ENCODE data around the gene NF1.

The NF1 gene

DNA sequence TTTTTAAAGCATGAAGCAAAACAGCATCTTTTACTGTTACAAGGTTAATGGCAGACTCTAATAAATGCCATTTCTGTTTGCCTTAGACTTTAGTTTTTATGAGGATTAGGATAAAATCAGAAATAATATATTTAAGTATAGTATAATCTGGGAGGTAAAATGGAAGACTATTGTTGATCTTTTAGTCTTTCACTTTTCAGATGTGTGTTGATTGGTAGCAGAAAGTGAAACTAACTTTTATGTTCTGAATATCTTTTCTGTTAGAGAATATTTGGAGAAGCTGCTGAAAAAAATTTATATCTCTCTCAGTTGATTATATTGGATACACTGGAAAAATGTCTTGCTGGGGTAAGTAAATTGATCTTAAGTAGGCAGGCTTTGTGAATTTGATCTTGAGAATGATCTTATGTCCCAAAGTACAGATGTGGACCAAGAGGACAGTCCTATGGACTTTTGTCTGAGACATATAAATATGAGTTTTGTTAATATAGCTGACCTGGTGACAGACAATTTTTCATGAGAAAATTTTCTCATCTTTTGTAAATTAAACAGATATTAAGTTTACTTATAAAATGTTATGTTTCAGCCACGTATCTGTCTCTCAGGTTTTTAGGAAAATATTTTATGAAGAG is 64.1 kb downstream of the NF1 start:
- Histone ChIP-seq H3K27ac (ENCODE audit: low read length) (no peak overlapping the region), H3K4me2 (ENCODE audit: low read length) (no peak overlapping the region), H3K36me3 (replicated peaks; ENCODE audit: low read depth, low read length) (no peaks in the 10 kb centered on the region), H3K9ac (ENCODE audit: low read length) (no peak overlapping the region), H2AFZ (ENCODE audit: low read depth, low read length) (no peak overlapping the region), H3K27me3 (ENCODE audit: low read depth, low read length) (no peaks in the 10 kb centered on the region), H4K20me1 (ENCODE audit: insufficient read depth, low read length) (no peaks in the 10 kb centered on the region), H3K79me2 (ENCODE audit: low read length) (no peaks in the 10 kb centered on the region), H3K4me3 (ENCODE audit: low read length) (no peak overlapping the region), H3K4me1 (ENCODE audit: low read length) (peaks cover 11% of the 10 kb centered on the region), H3K9me3 (ENCODE audit: insufficient read depth, low read length) (no peaks in the 10 kb centered on the region)
- TF ChIP-seq, protein P1, sequence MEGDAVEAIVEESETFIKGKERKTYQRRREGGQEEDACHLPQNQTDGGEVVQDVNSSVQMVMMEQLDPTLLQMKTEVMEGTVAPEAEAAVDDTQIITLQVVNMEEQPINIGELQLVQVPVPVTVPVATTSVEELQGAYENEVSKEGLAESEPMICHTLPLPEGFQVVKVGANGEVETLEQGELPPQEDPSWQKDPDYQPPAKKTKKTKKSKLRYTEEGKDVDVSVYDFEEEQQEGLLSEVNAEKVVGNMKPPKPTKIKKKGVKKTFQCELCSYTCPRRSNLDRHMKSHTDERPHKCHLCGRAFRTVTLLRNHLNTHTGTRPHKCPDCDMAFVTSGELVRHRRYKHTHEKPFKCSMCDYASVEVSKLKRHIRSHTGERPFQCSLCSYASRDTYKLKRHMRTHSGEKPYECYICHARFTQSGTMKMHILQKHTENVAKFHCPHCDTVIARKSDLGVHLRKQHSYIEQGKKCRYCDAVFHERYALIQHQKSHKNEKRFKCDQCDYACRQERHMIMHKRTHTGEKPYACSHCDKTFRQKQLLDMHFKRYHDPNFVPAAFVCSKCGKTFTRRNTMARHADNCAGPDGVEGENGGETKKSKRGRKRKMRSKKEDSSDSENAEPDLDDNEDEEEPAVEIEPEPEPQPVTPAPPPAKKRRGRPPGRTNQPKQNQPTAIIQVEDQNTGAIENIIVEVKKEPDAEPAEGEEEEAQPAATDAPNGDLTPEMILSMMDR (IDR thresholded peaks at IDR 0.05; ENCODE audit: low read depth, low read length): no peak
- TF ChIP-seq EZH2phosphoT487 (IDR thresholded peaks at IDR 0.05; ENCODE audit: low read depth): no peak

DNA sequence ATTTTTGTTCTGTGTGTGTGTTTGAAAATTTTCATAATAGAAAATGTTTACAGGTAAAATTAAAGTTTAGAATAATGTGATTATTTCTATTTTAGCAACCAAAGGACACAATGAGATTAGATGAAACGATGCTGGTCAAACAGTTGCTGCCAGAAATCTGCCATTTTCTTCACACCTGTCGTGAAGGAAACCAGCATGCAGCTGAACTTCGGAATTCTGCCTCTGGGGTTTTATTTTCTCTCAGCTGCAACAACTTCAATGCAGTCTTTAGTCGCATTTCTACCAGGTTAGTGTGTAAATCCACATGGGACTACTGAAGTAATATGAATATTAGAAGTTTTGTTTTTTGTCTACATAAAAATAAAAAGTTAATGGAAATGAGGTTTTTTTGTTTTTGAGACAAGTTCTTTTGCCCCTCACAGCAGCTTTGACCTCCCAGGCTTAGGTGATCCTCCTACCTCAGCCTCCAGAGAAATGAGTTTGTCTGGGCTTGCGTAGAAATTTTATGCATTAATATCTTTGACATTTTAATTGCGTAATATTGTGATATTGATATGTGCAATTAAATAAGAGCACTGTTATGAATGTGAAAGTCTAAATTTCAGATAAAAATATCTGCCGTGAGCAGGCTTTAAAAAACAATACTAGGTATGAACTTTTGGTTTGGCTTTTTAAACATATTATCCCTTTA is 68.5 kb downstream of the NF1 start:
- no peaks in the 10 kb centered on the region for H4K20me1 ChIP-seq (ENCODE audit: insufficient read depth, low read length)
- no peaks in the 10 kb centered on the region for H3K79me2 ChIP-seq (ENCODE audit: low read length)
- H3K4me1 ChIP-seq (ENCODE audit: low read length): no peaks in the 10 kb centered on the region
- no peak overlapping the region for H2AFZ ChIP-seq (ENCODE audit: low read depth, low read length)
- H3K4me2 ChIP-seq (ENCODE audit: low read length): no peak overlapping the region
- H3K36me3 ChIP-seq (replicated peaks; ENCODE audit: low read depth, low read length): no peaks in the 10 kb centered on the region
- no peaks in the 10 kb centered on the region for H3K27me3 ChIP-seq (ENCODE audit: low read depth, low read length)
- no peaks in the 10 kb centered on the region for H3K9me3 ChIP-seq (ENCODE audit: insufficient read depth, low read length)
- TF ChIP-seq, protein P1 (IDR thresholded peaks at IDR 0.05; ENCODE audit: low read depth, low read length): no peak
- no peak for TF ChIP-seq EZH2phosphoT487 (IDR thresholded peaks at IDR 0.05; ENCODE audit: low read depth)
- no peak overlapping the region for H3K4me3 ChIP-seq (ENCODE audit: low read length)
- H3K9ac ChIP-seq (ENCODE audit: low read length): no peak overlapping the region
- no peak overlapping the region for H3K27ac ChIP-seq (ENCODE audit: low read length)

GRCh38 chr17:31167111-31167510 is 72.3 kb downstream of the NF1 start:
- Histone ChIP-seq H3K4me3 (ENCODE audit: low read length) (no peak overlapping the region), H3K9me3 (ENCODE audit: insufficient read depth, low read length) (no peaks in the 10 kb centered on the region), H3K27me3 (ENCODE audit: low read depth, low read length) (no peaks in the 10 kb centered on the region), H3K9ac (ENCODE audit: low read length) (no peak overlapping the region), H3K36me3 (replicated peaks; ENCODE audit: low read depth, low read length) (no peaks in the 10 kb centered on the region), H3K4me2 (ENCODE audit: low read length) (no peak overlapping the region), H3K79me2 (ENCODE audit: low read length) (no peaks in the 10 kb centered on the region), H3K4me1 (ENCODE audit: low read length) (no peaks in the 10 kb centered on the region), H4K20me1 (ENCODE audit: insufficient read depth, low read length) (no peaks in the 10 kb centered on the region), H2AFZ (ENCODE audit: low read depth, low read length) (no peak overlapping the region), H3K27ac (ENCODE audit: low read length) (no peak overlapping the region)
- TF ChIP-seq, protein P1 (IDR thresholded peaks at IDR 0.05; ENCODE audit: low read depth, low read length): no peak
- TF ChIP-seq EZH2phosphoT487 (IDR thresholded peaks at IDR 0.05; ENCODE audit: low read depth): no peak

DNA sequence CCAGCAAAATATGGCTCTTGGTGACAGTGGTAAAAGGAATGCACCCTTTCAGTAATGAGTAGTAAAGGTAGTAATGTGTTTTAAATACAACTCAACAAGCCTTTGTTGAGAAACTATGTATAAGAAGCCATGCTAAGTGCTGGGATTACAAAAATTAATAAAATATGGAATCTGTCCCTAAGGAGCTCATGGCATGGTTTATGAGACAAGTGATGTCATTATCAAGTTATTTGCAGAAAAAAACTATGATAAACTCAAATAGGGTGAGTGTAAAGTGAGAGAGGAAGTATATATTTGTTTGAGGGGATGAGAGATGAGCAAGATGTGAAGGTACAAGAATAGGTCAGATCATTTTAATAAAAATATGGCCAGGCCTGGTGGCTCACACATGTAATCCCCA is 76.9 kb downstream of the NF1 start:
- H3K79me2 ChIP-seq (ENCODE audit: low read length): no peaks in the 10 kb centered on the region
- no peak for TF ChIP-seq EZH2phosphoT487 (IDR thresholded peaks at IDR 0.05; ENCODE audit: low read depth)
- TF ChIP-seq, protein P1 (IDR thresholded peaks at IDR 0.05; ENCODE audit: low read depth, low read length): no peak

More for the DNA sequence above, 76.9 kb downstream of the NF1 start:
- H4K20me1 ChIP-seq (ENCODE audit: insufficient read depth, low read length): no peaks in the 10 kb centered on the region
- H2AFZ ChIP-seq (ENCODE audit: low read depth, low read length): no peak overlapping the region
- H3K4me2 ChIP-seq (ENCODE audit: low read length): no peak overlapping the region
- no peaks in the 10 kb centered on the region for H3K36me3 ChIP-seq (replicated peaks; ENCODE audit: low read depth, low read length)
- no peak overlapping the region for H3K27ac ChIP-seq (ENCODE audit: low read length)
- no peak overlapping the region for H3K9ac ChIP-seq (ENCODE audit: low read length)
- H3K4me3 ChIP-seq (ENCODE audit: low read length): no peak overlapping the region
- H3K4me1 ChIP-seq (ENCODE audit: low read length): no peaks in the 10 kb centered on the region
- H3K9me3 ChIP-seq (ENCODE audit: insufficient read depth, low read length): no peaks in the 10 kb centered on the region
- no peaks in the 10 kb centered on the region for H3K27me3 ChIP-seq (ENCODE audit: low read depth, low read length)

Measured in OCI-LY3 (cell line).